Panc1 (cell line): ENCODE data around the gene CACNA2D3.

Source experiments
- CTCF ChIP-seq: fragments of 450-650 bp; IDR thresholded peaks from 2 replicates; pipeline ENCODE4 v1.5.1; 2017; ENCODE audit warnings: mild to moderate bottlenecking
- POLR2AphosphoS5 ChIP-seq: IDR thresholded peaks from 2 replicates; pipeline ENCODE4 v1.6.1; 2012; ENCODE audit warnings: mild to moderate bottlenecking, low read depth, low read length, moderate library complexity
- REST ChIP-seq, 2 experiments: IDR thresholded peaks; 2 replicates each; pipeline ENCODE4 v1.6.1; 2011 to 2012; ENCODE audit warnings: low read depth in 2 of 2, control low read depth in 1 of 2, low read length in 1 of 2, mild to moderate bottlenecking in 1 of 2, moderate library complexity in 1 of 2; ENCODE audit not compliant: insufficient read depth in 1 of 2
- SIN3A ChIP-seq: IDR thresholded peaks from 2 replicates; pipeline ENCODE4 v1.6.1; 2012; ENCODE audit warnings: low read depth, mild to moderate bottlenecking, low read length, moderate library complexity, borderline replicate concordance; ENCODE audit not compliant: insufficient read depth
- TCF7L2 ChIP-seq: IDR thresholded peaks from 2 replicates; pipeline ENCODE4 v1.6.1; 2011; ENCODE audit warnings: mild to moderate bottlenecking, low read depth, low read length, inconsistent platforms

- TF ChIP-seq CTCF = no peak
- no peak for TF ChIP-seq REST (IDR thresholded peaks at IDR 0.05; ENCODE audit: insufficient read depth in 1 of 2, low read depth in 2 of 2, low read length in 1 of 2)
- no peak for TF ChIP-seq TCF7L2
- TF ChIP-seq SIN3A = no peak
- no peak for TF ChIP-seq POLR2AphosphoS5
Measured at GRCh38 chr3:54264050-54264449, 141.7 kb downstream of the CACNA2D3 start.
